CD4-positive, alpha-beta T cell (primary cell): ENCODE results near the gene CAV2. TPM values are rescaled to one million over a fixed set of nuclear protein-coding genes. Genes with fewer than 3 reads are reported as not detected.

Experiments used
- ATAC-seq: fragments of 200-7000 bp; cut with Tn5 transposase; one replicate; pipeline ENCODE4 v1.10.0; 2022; ENCODE audit warnings: mild to moderate bottlenecking; ENCODE audit not compliant: poor library complexity
- CTCF ChIA-PET: fragments of 350-600 bp; sonication (Branson Sonifier 250); formaldehyde crosslinking; loops from one replicate; lab custom pipeline; 2021; ENCODE audit warnings: antibody characterized with exemption, inconsistent platforms; lab: Charles Lee
- POLR2A ChIA-PET: fragments of 350-600 bp; sonication (Branson Sonifier 250); formaldehyde crosslinking; loops from one replicate; lab custom pipeline; 2021; ENCODE audit warnings: antibody characterized with exemption, inconsistent platforms; lab: Charles Lee
- DNase-seq, 14 experiments: peaks; one replicate each; pipeline ENCODE4 v3.0.0-alpha.2; 2013 to 2020; ENCODE audit warnings: mixed read lengths in 2 of 14
- H3K27ac ChIP-seq, 2 donors: one replicate each; pipeline versions ENCODE4 v1.5.1 to v1.7.0; 2013; ENCODE audit warnings: low read length in 2 of 2, low read depth in 1 of 2, mild to moderate bottlenecking in 1 of 2
- H3K27me3 ChIP-seq, 2 experiments: 1 replicate in 1 of 2; 2 replicates in 1 of 2; pipeline versions ENCODE4 v1.6.1 to v1.7.0; 2013; ENCODE audit warnings: low read length in 2 of 2, control low read depth in 1 of 2, mild to moderate bottlenecking in 1 of 2, moderate library complexity in 1 of 2; ENCODE audit not compliant: insufficient read depth in 2 of 2, control insufficient read depth in 1 of 2
- H3K36me3 ChIP-seq: one replicate; pipeline ENCODE4 v1.6.1; 2013; ENCODE audit warnings: low read length, control low read depth; ENCODE audit not compliant: insufficient read depth
- H3K4me1 ChIP-seq: one replicate; pipeline ENCODE4 v1.6.1; 2013; ENCODE audit warnings: low read length, control low read depth; ENCODE audit not compliant: insufficient read depth
- H3K4me3 ChIP-seq: one replicate; pipeline ENCODE4 v1.5.1; 2013; ENCODE audit warnings: mild to moderate bottlenecking, low read length, moderate library complexity
- H3K9me3 ChIP-seq, 2 experiments: 1 replicate in 1 of 2; 2 replicates in 1 of 2; pipeline versions ENCODE4 v1.6.1 to v1.7.0; 2013; ENCODE audit warnings: low read length in 2 of 2, mild to moderate bottlenecking in 2 of 2, control low read depth in 1 of 2, moderate library complexity in 1 of 2; ENCODE audit not compliant: control insufficient read depth in 1 of 2, insufficient read depth in 1 of 2
- H3K27ac Mint-ChIP-seq: one replicate; pipeline ENCODE4 v1.8.0; 2020; ENCODE audit warnings: mixed read lengths
- H3K27me3 Mint-ChIP-seq: one replicate; pipeline ENCODE4 v1.8.0; 2021; ENCODE audit warnings: mixed read lengths
- H3K36me3 Mint-ChIP-seq: one replicate; pipeline ENCODE4 v1.8.0; 2021; ENCODE audit warnings: low read depth, mixed read lengths
- H3K4me1 Mint-ChIP-seq: one replicate; pipeline ENCODE4 v1.8.0; 2021; ENCODE audit warnings: low read depth, mixed read lengths
- H3K4me3 Mint-ChIP-seq: one replicate; pipeline ENCODE4 v1.8.0; 2020; ENCODE audit warnings: mild to moderate bottlenecking, mixed read lengths
- H3K9me3 Mint-ChIP-seq: one replicate; pipeline ENCODE4 v1.8.0; 2020; ENCODE audit warnings: mixed read lengths
- intact Hi-C, 2 experiments: fragments of 100-400 bp; cut with DNase I in 1 of 2; cut with micrococcal nuclease in 1 of 2; formaldehyde crosslinking; loops; one replicate each; pipeline versions ENCODE4 v1.15.1 to v1.9.0; 2023 to 2025; cut with DNase I, micrococcal nuclease
- total RNA-seq, 174 experiments: library from RNA in 2 of 174; stranded (reverse) in 2 of 174; gene quantifications; one replicate each; pipeline ENCODE4 v1.2.3 and lab custom pipeline; 2021 to 2026
- TF ChIP-seq, protein P1 (sequence below): fragments of 200-600 bp; IDR thresholded peaks from one replicate; pipeline ENCODE4 v1.8.0; 2022; ENCODE audit warnings: antibody characterized with exemption, mild to moderate bottlenecking

Gene CAV2
- total RNA-seq, 2 experiments from 2014 or later = not detected

DNA sequence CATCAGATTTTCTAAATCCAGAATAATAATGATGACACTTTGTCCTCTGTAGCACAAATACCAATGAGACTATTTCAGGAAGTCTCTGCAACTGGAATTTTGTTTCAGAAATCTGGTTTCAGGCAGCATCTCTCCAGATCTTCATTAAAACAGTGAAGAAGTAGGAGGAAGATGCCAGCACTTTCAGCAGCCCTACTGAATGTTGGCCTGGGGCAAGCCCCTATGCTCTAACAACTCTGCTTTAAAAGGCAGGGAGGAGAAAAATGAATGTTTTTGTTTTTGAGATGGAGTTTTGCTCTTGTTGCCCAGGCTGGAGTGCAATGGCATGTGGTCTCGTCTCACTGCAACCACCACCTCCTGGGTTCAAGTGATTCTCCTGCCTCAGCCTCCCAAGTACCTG is 18.1 kb downstream of the CAV2 start:
- TF ChIP-seq, protein P1, sequence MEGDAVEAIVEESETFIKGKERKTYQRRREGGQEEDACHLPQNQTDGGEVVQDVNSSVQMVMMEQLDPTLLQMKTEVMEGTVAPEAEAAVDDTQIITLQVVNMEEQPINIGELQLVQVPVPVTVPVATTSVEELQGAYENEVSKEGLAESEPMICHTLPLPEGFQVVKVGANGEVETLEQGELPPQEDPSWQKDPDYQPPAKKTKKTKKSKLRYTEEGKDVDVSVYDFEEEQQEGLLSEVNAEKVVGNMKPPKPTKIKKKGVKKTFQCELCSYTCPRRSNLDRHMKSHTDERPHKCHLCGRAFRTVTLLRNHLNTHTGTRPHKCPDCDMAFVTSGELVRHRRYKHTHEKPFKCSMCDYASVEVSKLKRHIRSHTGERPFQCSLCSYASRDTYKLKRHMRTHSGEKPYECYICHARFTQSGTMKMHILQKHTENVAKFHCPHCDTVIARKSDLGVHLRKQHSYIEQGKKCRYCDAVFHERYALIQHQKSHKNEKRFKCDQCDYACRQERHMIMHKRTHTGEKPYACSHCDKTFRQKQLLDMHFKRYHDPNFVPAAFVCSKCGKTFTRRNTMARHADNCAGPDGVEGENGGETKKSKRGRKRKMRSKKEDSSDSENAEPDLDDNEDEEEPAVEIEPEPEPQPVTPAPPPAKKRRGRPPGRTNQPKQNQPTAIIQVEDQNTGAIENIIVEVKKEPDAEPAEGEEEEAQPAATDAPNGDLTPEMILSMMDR = no peak
- H3K27ac ChIP-seq = no peak overlapping the region
- ChIA-PET POLR2A (no interaction called here), CTCF (no interaction called here)
- H3K4me1 Mint-ChIP-seq = peaks cover under 1% of the 10 kb centered on the region
- peaks cover 6 to 30% of the 10 kb centered on the region in 2 experiments for H3K27me3 ChIP-seq
- no peak overlapping the region for H3K4me3 ChIP-seq
- intact Hi-C loops = no loop called here
- no peak for DNase-seq
- ATAC-seq = no peak
- no peaks in the 10 kb centered on the region for H3K36me3 ChIP-seq
- peaks cover 64% of the 10 kb centered on the region for H3K27me3 Mint-ChIP-seq
- H3K4me3 Mint-ChIP-seq = no peak overlapping the region
- H3K4me1 ChIP-seq = peaks cover 2% of the 10 kb centered on the region
- no peaks in the 10 kb centered on the region for H3K9me3 ChIP-seq
- H3K36me3 Mint-ChIP-seq = no peaks in the 10 kb centered on the region
- H3K9me3 Mint-ChIP-seq = no peaks in the 10 kb centered on the region
- no peak overlapping the region for H3K27ac Mint-ChIP-seq

DNA sequence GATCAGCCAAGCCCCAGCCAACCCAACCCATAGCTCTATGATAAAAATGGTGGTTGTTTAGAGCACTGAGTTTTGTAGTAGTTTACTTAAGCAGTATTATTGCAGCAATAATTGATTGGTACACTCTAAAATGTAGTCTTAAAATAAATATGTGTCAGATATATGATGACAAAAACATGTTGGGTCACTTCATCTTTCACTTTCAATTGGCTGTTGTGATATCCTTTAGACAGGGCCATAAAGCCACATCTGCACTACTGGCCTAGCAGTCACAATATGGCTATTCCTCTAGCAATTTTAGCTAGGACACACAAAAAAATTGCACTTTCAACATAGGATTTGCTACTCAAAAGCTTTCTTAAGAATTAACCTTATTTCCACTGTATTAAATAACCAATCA is 19.4 kb downstream of the CAV2 start:
- H3K9me3 Mint-ChIP-seq = no peaks in the 10 kb centered on the region
- no peaks in the 10 kb centered on the region for H3K36me3 Mint-ChIP-seq
- H3K27ac Mint-ChIP-seq = no peak overlapping the region
- H3K4me1 ChIP-seq = no peaks in the 10 kb centered on the region
- H3K27me3 ChIP-seq = peaks cover 9 to 41% of the 10 kb centered on the region in 2 experiments
- no peak overlapping the region for H3K4me3 Mint-ChIP-seq
- ChIA-PET CTCF (no interaction called here), POLR2A (no interaction called here)
- no peak overlapping the region for H3K27ac ChIP-seq
- no peak overlapping the region for H3K4me3 ChIP-seq
- H3K36me3 ChIP-seq = no peaks in the 10 kb centered on the region
- no peak for DNase-seq
- intact Hi-C loops = no loop called here
- TF ChIP-seq, protein P1 = no peak
- peaks cover 66% of the 10 kb centered on the region for H3K27me3 Mint-ChIP-seq
- H3K9me3 ChIP-seq = no peaks in the 10 kb centered on the region
- no peak for ATAC-seq
- H3K4me1 Mint-ChIP-seq = no peaks in the 10 kb centered on the region

DNA sequence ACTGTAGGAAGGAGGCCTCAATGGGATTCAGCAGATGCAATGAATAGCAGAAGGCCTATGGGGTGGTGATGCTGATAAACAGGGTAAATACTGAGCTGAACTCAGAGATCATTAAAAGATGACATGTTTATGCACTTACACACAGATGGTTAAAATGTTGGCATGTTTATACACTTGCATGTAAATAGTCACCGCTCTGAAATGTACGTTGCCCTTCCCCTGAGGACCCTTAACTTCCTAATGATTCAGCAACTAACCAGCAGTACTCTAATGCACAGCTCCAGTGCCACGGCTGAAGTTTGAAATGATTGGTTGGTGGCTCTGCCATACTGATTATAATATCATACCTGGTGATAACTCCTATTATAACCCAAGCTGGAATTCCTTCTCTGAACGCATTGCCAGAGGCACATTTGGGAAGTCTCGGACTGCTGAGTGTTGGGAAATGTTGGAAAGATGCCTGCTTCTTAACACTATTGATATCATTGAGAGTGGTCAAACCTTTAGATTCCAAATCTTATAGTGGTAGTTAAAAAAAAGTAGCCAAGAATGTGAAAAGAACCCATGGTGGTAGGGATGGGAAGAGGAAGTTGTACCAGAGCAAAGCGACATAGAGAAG is 21.6 kb downstream of the CAV2 start:
- H3K4me1 Mint-ChIP-seq = peaks cover 13% of the 10 kb centered on the region
- no peaks in the 10 kb centered on the region for H3K9me3 Mint-ChIP-seq
- peaks cover 25 to 56% of the 10 kb centered on the region in 2 experiments for H3K27me3 ChIP-seq
- H3K27ac ChIP-seq = no peak overlapping the region
- DNase-seq (no peak), ATAC-seq (no peak)
- no peak overlapping the region for H3K4me3 ChIP-seq
- H3K27me3 Mint-ChIP-seq = peaks cover 71% of the 10 kb centered on the region
- intact Hi-C loops = no loop called here
- no peak overlapping the region for H3K4me3 Mint-ChIP-seq
- H3K36me3 ChIP-seq = no peaks in the 10 kb centered on the region
- H3K4me1 ChIP-seq = peaks cover 17% of the 10 kb centered on the region
- CTCF ChIA-PET = no interaction called here
- H3K9me3 ChIP-seq = peaks cover 0 to 7% of the 10 kb centered on the region in 2 experiments
- TF ChIP-seq, protein P1 = no peak
- no peaks in the 10 kb centered on the region for H3K36me3 Mint-ChIP-seq
- POLR2A ChIA-PET = no interaction called here
- no peak overlapping the region for H3K27ac Mint-ChIP-seq
